ENCODE data around the gene UVRAG. TPM values are rescaled to one million over a fixed set of nuclear protein-coding genes. Genes with fewer than 3 reads are reported as not detected.

UVRAG gene
- total RNA-seq, 1 experiment from 2014 or later = 52.7 TPM

- Histone ChIP-seq H3K4me2 (ENCODE audit: low read depth, low read length, poor library complexity, severe bottlenecking) (no peak overlapping the region), H3K27ac (ENCODE audit: low read length) (no peak overlapping the region), H4K20me1 (ENCODE audit: insufficient read depth, low read depth, low read length) (no peaks in the 10 kb centered on the region), H3K79me2 (ENCODE audit: low read length) (peaks cover 10% of the 10 kb centered on the region), H3K36me3 (ENCODE audit: insufficient read depth, low read length) (peaks cover 7% of the 10 kb centered on the region; the same call in 1 of the 2 replicates), H2AFZ (ENCODE audit: low read length) (no peak overlapping the region), H3K9ac (ENCODE audit: low read length) (no peak overlapping the region), H3K9me3 (ENCODE audit: low read length) (no peaks in the 10 kb centered on the region), H3K4me3 (ENCODE audit: low read length) (no peak overlapping the region), H3K9me2 (replicated peaks; ENCODE audit: insufficient read depth, low read length) (no peaks in the 10 kb centered on the region), H3K4me1 (ENCODE audit: low read length) (peaks cover 19% of the 10 kb centered on the region), H3K27me3 (ENCODE audit: low read length) (no peaks in the 10 kb centered on the region)
- no peak for DNase-seq
Observed at GRCh38 chr11:76129729-76130128, 314.7 kb downstream of the UVRAG start.

DNA sequence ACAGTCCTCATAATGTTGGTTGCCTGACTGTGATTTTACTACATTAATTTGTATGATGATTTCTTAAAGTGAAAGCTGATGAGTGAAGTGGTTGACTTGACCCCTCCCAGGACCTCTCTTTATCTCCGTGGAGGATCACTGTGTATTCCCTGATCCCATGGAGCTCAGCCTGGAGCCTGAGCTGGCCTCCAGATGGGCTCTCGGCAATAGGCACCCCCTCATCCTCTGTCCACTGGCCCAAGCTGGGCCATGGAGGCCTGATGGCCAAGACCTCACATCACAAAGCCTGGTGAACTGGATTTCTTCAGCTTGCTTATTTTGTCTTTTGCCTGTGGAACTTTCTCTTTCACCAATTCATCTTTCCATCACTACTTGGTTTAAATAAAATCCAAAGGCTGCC, 316.1 kb downstream of the UVRAG start:
- peaks cover 11% of the 10 kb centered on the region for H3K4me1 ChIP-seq (ENCODE audit: low read length)
- no peak for DNase-seq
- H3K36me3 ChIP-seq (ENCODE audit: insufficient read depth, low read length) = peaks cover 7% of the 10 kb centered on the region; the same call in 1 of the 2 replicates
- H3K4me2 ChIP-seq (ENCODE audit: low read depth, low read length, poor library complexity, severe bottlenecking) = no peak overlapping the region
- no peaks in the 10 kb centered on the region for H3K27me3 ChIP-seq (ENCODE audit: low read length)
- no peaks in the 10 kb centered on the region for H4K20me1 ChIP-seq (ENCODE audit: insufficient read depth, low read depth, low read length)
- H3K27ac ChIP-seq (ENCODE audit: low read length) = no peak overlapping the region
- no peaks in the 10 kb centered on the region for H3K9me2 ChIP-seq (replicated peaks; ENCODE audit: insufficient read depth, low read length)
- no peak overlapping the region for H3K4me3 ChIP-seq (ENCODE audit: low read length)
- H2AFZ ChIP-seq (ENCODE audit: low read length) = no peak overlapping the region
- H3K79me2 ChIP-seq (ENCODE audit: low read length) = peaks cover 6% of the 10 kb centered on the region
- H3K9me3 ChIP-seq (ENCODE audit: low read length) = no peaks in the 10 kb centered on the region
- no peak overlapping the region for H3K9ac ChIP-seq (ENCODE audit: low read length)

GRCh38 chr11:76131671-76132631, 316.9 kb downstream of the UVRAG start:
- no peak overlapping the region for H2AFZ ChIP-seq (ENCODE audit: low read length)
- no peak overlapping the region for H3K27ac ChIP-seq (ENCODE audit: low read length)
- no peaks in the 10 kb centered on the region for H3K9me3 ChIP-seq (ENCODE audit: low read length)
- no peak overlapping the region for H3K4me3 ChIP-seq (ENCODE audit: low read length)
- no peaks in the 10 kb centered on the region for H3K9me2 ChIP-seq (replicated peaks; ENCODE audit: insufficient read depth, low read length)
- peaks cover under 1% of the 10 kb centered on the region; the same call in 1 of the 2 replicates for H3K36me3 ChIP-seq (ENCODE audit: insufficient read depth, low read length)
- H4K20me1 ChIP-seq (ENCODE audit: insufficient read depth, low read depth, low read length) = no peaks in the 10 kb centered on the region
- no peak overlapping the region for H3K4me2 ChIP-seq (ENCODE audit: low read depth, low read length, poor library complexity, severe bottlenecking)
- peaks cover 4% of the 10 kb centered on the region for H3K79me2 ChIP-seq (ENCODE audit: low read length)
- DNase-seq = no peak
- H3K27me3 ChIP-seq (ENCODE audit: low read length) = no peaks in the 10 kb centered on the region
- H3K9ac ChIP-seq (ENCODE audit: low read length) = no peak overlapping the region
- H3K4me1 ChIP-seq (ENCODE audit: low read length) = peaks cover 11% of the 10 kb centered on the region

- no peaks in the 10 kb centered on the region for H3K9me3 ChIP-seq (ENCODE audit: low read length)
- H3K79me2 ChIP-seq (ENCODE audit: low read length) = peaks cover 3% of the 10 kb centered on the region
- no peaks in the 10 kb centered on the region for H3K9me2 ChIP-seq (replicated peaks; ENCODE audit: insufficient read depth, low read length)
- H3K27me3 ChIP-seq (ENCODE audit: low read length) = no peaks in the 10 kb centered on the region
- H3K4me2 ChIP-seq (ENCODE audit: low read depth, low read length, poor library complexity, severe bottlenecking) = no peak overlapping the region
- no peak overlapping the region for H2AFZ ChIP-seq (ENCODE audit: low read length)
- no peak for DNase-seq
- H3K4me1 ChIP-seq (ENCODE audit: low read length) = peaks cover 25% of the 10 kb centered on the region
- no peak overlapping the region for H3K4me3 ChIP-seq (ENCODE audit: low read length)
- H3K36me3 ChIP-seq (ENCODE audit: insufficient read depth, low read length) = no peaks in the 10 kb centered on the region
- H3K9ac ChIP-seq (ENCODE audit: low read length) = no peak overlapping the region
- no peak overlapping the region for H3K27ac ChIP-seq (ENCODE audit: low read length)
- no peaks in the 10 kb centered on the region for H4K20me1 ChIP-seq (ENCODE audit: insufficient read depth, low read depth, low read length)
Observed at GRCh38 chr11:76134239-76134638, 319.2 kb downstream of the UVRAG start.

DNA sequence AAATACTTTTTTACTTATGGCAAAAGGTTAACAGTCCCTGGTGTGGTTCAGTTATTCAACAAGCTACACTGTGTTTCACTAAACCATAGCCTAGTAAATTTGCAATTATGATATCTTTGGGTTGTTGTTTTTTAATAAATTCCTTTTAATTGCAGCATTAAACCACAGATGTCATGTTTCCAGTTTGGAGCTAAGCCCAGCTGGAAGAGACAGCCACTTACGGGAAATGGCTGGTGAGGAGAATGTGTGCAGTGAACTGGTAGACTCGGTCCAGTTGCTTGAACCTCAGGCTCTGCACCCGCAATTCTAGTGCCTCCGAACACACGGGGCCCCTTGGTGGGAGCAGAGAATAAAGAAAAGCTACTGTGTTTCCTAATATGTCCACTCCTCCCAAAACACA, 320.5 kb downstream of the UVRAG start:
- Histone ChIP-seq H3K4me1 (ENCODE audit: low read length) (peaks cover 30% of the 10 kb centered on the region), H3K9ac (ENCODE audit: low read length) (no peak overlapping the region), H3K9me3 (ENCODE audit: low read length) (no peaks in the 10 kb centered on the region), H3K4me2 (ENCODE audit: low read depth, low read length, poor library complexity, severe bottlenecking) (no peak overlapping the region), H3K36me3 (ENCODE audit: insufficient read depth, low read length) (peaks cover 2% of the 10 kb centered on the region; the same call in 1 of the 2 replicates), H3K27ac (ENCODE audit: low read length) (no peak overlapping the region), H3K4me3 (ENCODE audit: low read length) (no peak overlapping the region), H3K79me2 (ENCODE audit: low read length) (peaks cover 3% of the 10 kb centered on the region), H2AFZ (ENCODE audit: low read length) (no peak overlapping the region), H4K20me1 (ENCODE audit: insufficient read depth, low read depth, low read length) (no peaks in the 10 kb centered on the region), H3K9me2 (replicated peaks; ENCODE audit: insufficient read depth, low read length) (no peaks in the 10 kb centered on the region), H3K27me3 (ENCODE audit: low read length) (no peaks in the 10 kb centered on the region)
- DNase-seq = no peak

GRCh38 chr11:76139314-76139713, 324.3 kb downstream of the UVRAG start:
- Histone ChIP-seq H3K4me2 (ENCODE audit: low read depth, low read length, poor library complexity, severe bottlenecking) (no peak overlapping the region), H3K9ac (ENCODE audit: low read length) (no peak overlapping the region), H3K27ac (ENCODE audit: low read length) (no peak overlapping the region), H2AFZ (ENCODE audit: low read length) (no peak overlapping the region), H3K9me3 (ENCODE audit: low read length) (no peaks in the 10 kb centered on the region), H3K36me3 (ENCODE audit: insufficient read depth, low read length) (peaks cover 10% of the 10 kb centered on the region; the same call in 1 of the 2 replicates), H3K79me2 (ENCODE audit: low read length) (no peaks in the 10 kb centered on the region), H3K4me3 (ENCODE audit: low read length) (no peak overlapping the region), H3K9me2 (replicated peaks; ENCODE audit: insufficient read depth, low read length) (no peaks in the 10 kb centered on the region), H3K4me1 (ENCODE audit: low read length) (peaks cover 19% of the 10 kb centered on the region), H4K20me1 (ENCODE audit: insufficient read depth, low read depth, low read length) (no peaks in the 10 kb centered on the region), H3K27me3 (ENCODE audit: low read length) (no peaks in the 10 kb centered on the region)
- DNase-seq = no peak

DNA sequence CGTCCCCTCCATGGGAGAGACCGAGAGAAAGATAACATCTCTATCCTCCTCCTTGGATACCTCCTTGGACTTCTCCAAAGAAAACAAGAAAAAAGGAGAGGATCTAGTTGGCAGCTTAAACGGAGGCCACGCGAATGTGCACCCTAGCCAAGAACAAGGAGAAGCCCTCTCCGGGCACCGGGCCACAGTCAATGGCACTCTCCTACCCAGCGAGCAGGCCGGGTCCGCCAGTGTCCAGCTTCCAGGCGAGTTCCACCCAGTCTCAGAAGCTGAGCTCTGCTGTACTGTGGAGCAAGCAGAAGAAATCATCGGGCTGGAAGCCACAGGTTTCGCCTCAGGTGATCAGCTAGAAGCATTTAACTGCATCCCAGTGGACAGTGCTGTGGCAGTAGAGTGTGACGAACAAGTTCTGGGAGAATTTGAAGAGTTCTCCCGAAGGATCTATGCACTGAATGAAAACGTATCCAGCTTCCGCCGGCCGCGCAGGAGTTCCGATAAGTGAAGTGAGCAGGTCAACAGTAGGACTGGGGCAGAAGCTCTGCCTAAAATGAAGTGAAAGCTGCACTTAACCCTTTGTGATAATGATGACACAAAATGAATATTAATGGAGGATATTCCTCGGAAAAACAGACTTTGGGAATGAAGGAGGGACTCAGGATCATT, 326.0 kb downstream of the UVRAG start:
- peaks cover 19% of the 10 kb centered on the region for H3K4me1 ChIP-seq (ENCODE audit: low read length)

GRCh38 chr11:76141901-76142588, 327.0 kb downstream of the UVRAG start:
- Histone ChIP-seq H3K4me2 (ENCODE audit: low read depth, low read length, poor library complexity, severe bottlenecking) (no peak overlapping the region), H3K36me3 (ENCODE audit: insufficient read depth, low read length) (peaks cover 10% of the 10 kb centered on the region; the same call in 1 of the 2 replicates), H3K4me1 (ENCODE audit: low read length) (peaks cover 19% of the 10 kb centered on the region), H3K9me2 (replicated peaks; ENCODE audit: insufficient read depth, low read length) (no peaks in the 10 kb centered on the region), H3K79me2 (ENCODE audit: low read length) (no peaks in the 10 kb centered on the region), H3K27me3 (ENCODE audit: low read length) (no peaks in the 10 kb centered on the region), H3K4me3 (ENCODE audit: low read length) (no peak overlapping the region), H3K9me3 (ENCODE audit: low read length) (no peaks in the 10 kb centered on the region), H3K27ac (ENCODE audit: low read length) (no peak overlapping the region), H2AFZ (ENCODE audit: low read length) (no peak overlapping the region), H3K9ac (ENCODE audit: low read length) (no peak overlapping the region), H4K20me1 (ENCODE audit: insufficient read depth, low read depth, low read length) (no peaks in the 10 kb centered on the region)
- DNase-seq = no peak

More for the DNA sequence above, 326.0 kb downstream of the UVRAG start:
- Histone ChIP-seq H3K9ac (ENCODE audit: low read length) (no peak overlapping the region), H3K27ac (ENCODE audit: low read length) (no peak overlapping the region), H4K20me1 (ENCODE audit: insufficient read depth, low read depth, low read length) (no peaks in the 10 kb centered on the region), H3K9me3 (ENCODE audit: low read length) (no peaks in the 10 kb centered on the region), H2AFZ (ENCODE audit: low read length) (no peak overlapping the region), H3K4me2 (ENCODE audit: low read depth, low read length, poor library complexity, severe bottlenecking) (no peak overlapping the region), H3K4me3 (ENCODE audit: low read length) (no peak overlapping the region), H3K27me3 (ENCODE audit: low read length) (no peaks in the 10 kb centered on the region), H3K36me3 (ENCODE audit: insufficient read depth, low read length) (peaks cover 10% of the 10 kb centered on the region; the same call in 1 of the 2 replicates), H3K79me2 (ENCODE audit: low read length) (no peaks in the 10 kb centered on the region), H3K9me2 (replicated peaks; ENCODE audit: insufficient read depth, low read length) (no peaks in the 10 kb centered on the region)
- no peak for DNase-seq
